ENCODE results near the gene GTF3C1. TPM values are rescaled to one million over a fixed set of nuclear protein-coding genes. Genes with fewer than 3 reads are reported as not detected.

The GTF3C1 gene
- total and polyA plus RNA-seq, 2 of the 8 experiments (the other 6 are each of a cell fraction or from before 2014, with no cell fraction given), result 89.3 to 126 TPM

DNA sequence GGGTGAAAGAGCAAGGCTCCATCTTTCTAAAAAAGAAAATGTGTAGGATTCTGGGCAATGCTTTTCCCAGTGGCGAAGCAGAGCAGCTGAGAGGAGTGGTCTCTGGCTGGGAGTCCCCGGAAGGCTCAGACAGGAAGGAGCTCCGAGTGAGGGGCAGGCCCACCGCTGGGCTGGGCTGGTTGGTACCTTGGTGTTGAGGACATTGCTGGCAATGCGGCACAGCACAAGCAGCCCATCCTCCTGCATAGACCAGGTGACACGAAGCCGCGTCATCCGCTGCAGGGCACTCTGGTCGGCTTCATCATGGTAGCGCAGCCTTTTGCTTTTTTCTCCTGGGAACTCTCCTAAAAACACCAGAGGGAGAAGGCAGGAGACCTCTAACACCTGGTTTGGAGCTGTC is 63.9 kb downstream of the GTF3C1 start:
- no peak overlapping the region for H3K27ac ChIP-seq (ENCODE audit: low read depth, low read length)
- no peaks in the 10 kb centered on the region for H3K27me3 ChIP-seq (replicated peaks in 1 of 4; ENCODE audit: control insufficient read depth in 3 of 4, extremely low read depth in 1 of 4, insufficient read depth in 3 of 4, low read length in 3 of 4)
- no peak overlapping the region for H3K4me2 ChIP-seq (ENCODE audit: insufficient read depth in 1 of 2, low read depth in 2 of 2, low read length in 2 of 2)
- no peaks in the 10 kb centered on the region; the same call in 1 of the 2 replicates for H3K79me1 ChIP-seq (ENCODE audit: low read depth, low read length)
- no peak overlapping the region for H2AK5ac ChIP-seq (ENCODE audit: low read depth, low read length)
- no peaks in the 10 kb centered on the region for H3K4me1 ChIP-seq (replicated peaks in 1 of 4; ENCODE audit: control insufficient read depth in 3 of 4, insufficient read depth in 4 of 4, low read length in 3 of 4)
- no peak for TF ChIP-seq TAF1 (IDR thresholded peaks at IDR 0.05; ENCODE audit: low read depth, low read length)
- TF ChIP-seq USF2 (IDR thresholded peaks at IDR 0.05; ENCODE audit: low read length), result no peak
- no peak for TF ChIP-seq KDM1A (IDR thresholded peaks at IDR 0.05; ENCODE audit: borderline replicate concordance, low read length)
- no peak for TF ChIP-seq MAX (IDR thresholded peaks at IDR 0.05)
- TF ChIP-seq EGR1 (IDR thresholded peaks at IDR 0.05; ENCODE audit: borderline replicate concordance, low read depth, low read length), result no peak
- no peaks in the 10 kb centered on the region for H3K9me3 ChIP-seq (ENCODE audit: insufficient read depth in 2 of 2, low read depth in 1 of 2, low read length in 1 of 2)
- H3K9ac ChIP-seq (replicated peaks in 1 of 4; ENCODE audit: extremely low read depth in 1 of 4, low read depth in 3 of 4, low read length in 3 of 4), result no peak overlapping the region
- no peak overlapping the region for H4K8ac ChIP-seq (ENCODE audit: extremely low read depth, insufficient read depth, low read length)
- H2BK20ac ChIP-seq (ENCODE audit: low read length), result no peak overlapping the region
- FAIRE-seq, result no peak
- H2BK120ac ChIP-seq (replicated peaks; ENCODE audit: low read depth, low read length), result no peak overlapping the region
- H2BK12ac ChIP-seq (ENCODE audit: low read depth, low read length), result no peak overlapping the region
- H2BK15ac ChIP-seq (ENCODE audit: low read length), result no peak overlapping the region
- peaks cover 8 to 11% of the 10 kb centered on the region in 2 experiments for H4K20me1 ChIP-seq (replicated peaks in 1 of 2; ENCODE audit: control insufficient read depth in 1 of 2, insufficient read depth in 2 of 2, low read length in 2 of 2)
- ChIA-PET CTCF (ENCODE audit: partially characterized antibody) (interaction anchor here (0.6 to 1.9 kb wide), 3 partner anchors 24 to 32 kb away, joined by 3 to 7 read pairs (median 3); no protein-coding TSS in a partner anchor), POLR2A (ENCODE audit: partially characterized antibody) (no interaction called here)
- no peak overlapping the region for H3K4me3 ChIP-seq (ENCODE audit: extremely low read depth in 1 of 4, insufficient read depth in 2 of 4, low read depth in 3 of 4, low read length in 4 of 4)
- no peak overlapping the region for H2AFZ ChIP-seq (ENCODE audit: low read length)
- no peak overlapping the region for H3K23ac ChIP-seq (ENCODE audit: insufficient read length)
- no peaks in the 10 kb centered on the region for H3K79me2 ChIP-seq (ENCODE audit: control insufficient read depth in 1 of 2, insufficient read depth in 2 of 2, low read length in 2 of 2)
- H3K36me3 ChIP-seq (ENCODE audit: control insufficient read depth in 2 of 4, insufficient read depth in 4 of 4, low read length in 3 of 4), result peaks cover 55 to 96% (median 85%) of the 10 kb centered on the region in 4 experiments
- H3K14ac ChIP-seq (ENCODE audit: insufficient read length), result no peak overlapping the region
- no peaks in the 10 kb centered on the region for H3K23me2 ChIP-seq (ENCODE audit: low read depth, low read length)
- 95% methylated on average over 11 of the region's 11 CpGs; no CpG with 5 or more reads in 1 of the 2 experiments for WGBS, 2 experiments (ENCODE audit: extremely low coverage in 1 of 2, insufficient coverage in 1 of 2, insufficient read length in 1 of 2, insufficient replicate concordance in 2 of 2, low coverage in 1 of 2, low lambda C conversion rate in 2 of 2, missing lambda C conversion rate in 1 of 2)
- no peak for DNase-seq (ENCODE audit: low read depth in 1 of 2, low spot score in 2 of 2)
- H4K5ac ChIP-seq (ENCODE audit: insufficient read length, low read depth, low read length), result no peak overlapping the region
- no peak overlapping the region for H4K91ac ChIP-seq (replicated peaks; ENCODE audit: insufficient read length, low read length)
- no peak overlapping the region for H3K18ac ChIP-seq (ENCODE audit: extremely low read depth, low read length)
- H3K4ac ChIP-seq (replicated peaks; ENCODE audit: insufficient read length, low read depth, low read length), result no peak overlapping the region
- H2BK5ac ChIP-seq (ENCODE audit: low read depth, low read length), result no peak overlapping the region
- H3K56ac ChIP-seq (replicated peaks; ENCODE audit: insufficient read length, low read depth, low read length), result no peak overlapping the region
